Right lung (tissue), 10 donors: ENCODE results near the gene ZFP90. TPM values are rescaled to one million over a fixed set of nuclear protein-coding genes. Genes with fewer than 3 reads are reported as not detected.
"Not testable (repeated sequence)": the region's sequence is repeated elsewhere in the genome, so short reads cannot be mapped to it uniquely, and the experiment has no call there.

Experiments
- DNase-seq, 2 donors: peaks; one replicate each; pipeline ENCODE4 v3.0.0-alpha.2; 2013
- long read RNA-seq, 8 donors: transcript quantifications; one replicate each; lab custom pipeline, GENCODE V29; 2026
- polyA plus RNA-seq, 5 donors: library from polyadenylated mRNA; unstranded; fragments of 120-200 nt; gene quantifications; one replicate each; pipeline versions ENCODE4 v1.2.1 to v1.2.3, GENCODE V29; 2013; ENCODE audit warnings: inconsistent platforms in 1 of 5, low replicate concordance in 1 of 5; ENCODE audit not compliant: insufficient read length in 5 of 5, insufficient read depth in 1 of 5

The ZFP90 gene
- 10 to 100 TPM; 27.5 to 52.9 (median 46.2) TPM for polyA plus RNA-seq
- long read RNA-seq, donor 1, full-length matches to known transcripts: 43 of 43 reads
- long read RNA-seq, donor 1, partial matches to known transcripts: 0 of 43 reads
- long read RNA-seq, donor 1, other reads (novel, unspliced or antisense): 0 of 43 reads
- long read RNA-seq, donor 2, full-length matches to known transcripts: 17 of 17 reads
- long read RNA-seq, donor 2, partial matches to known transcripts: 0 of 17 reads
- long read RNA-seq, donor 2, other reads (novel, unspliced or antisense): 0 of 17 reads
- long read RNA-seq, donor 3, full-length matches to known transcripts: 26 of 26 reads
- long read RNA-seq, donor 3, partial matches to known transcripts: 0 of 26 reads
- long read RNA-seq, donor 3, other reads (novel, unspliced or antisense): 0 of 26 reads
- long read RNA-seq, donor 4, full-length matches to known transcripts: 29 of 29 reads
- long read RNA-seq, donor 4, partial matches to known transcripts: 0 of 29 reads
- long read RNA-seq, donor 4, other reads (novel, unspliced or antisense): 0 of 29 reads
- long read RNA-seq, donor 5, full-length matches to known transcripts: 32 of 32 reads
- long read RNA-seq, donor 5, partial matches to known transcripts: 0 of 32 reads
- long read RNA-seq, donor 5, other reads (novel, unspliced or antisense): 0 of 32 reads
- long read RNA-seq, donor 6, full-length matches to known transcripts: 34 of 34 reads
- long read RNA-seq, donor 6, partial matches to known transcripts: 0 of 34 reads
- long read RNA-seq, donor 6, other reads (novel, unspliced or antisense): 0 of 34 reads
- long read RNA-seq, donor 7, full-length matches to known transcripts: 25 of 25 reads
- long read RNA-seq, donor 7, partial matches to known transcripts: 0 of 25 reads
- long read RNA-seq, donor 7, other reads (novel, unspliced or antisense): 0 of 25 reads
- long read RNA-seq, donor 8, full-length matches to known transcripts: 12 of 12 reads
- long read RNA-seq, donor 8, partial matches to known transcripts: 0 of 12 reads
- long read RNA-seq, donor 8, other reads (novel, unspliced or antisense): 0 of 12 reads

GRCh38 chr16:68538880-68539701, at the start of gene ZFP90:
Gene ZFP90 (plus strand): TSS chr16:68539291. CDS start chr16:68539793, 502 bp downstream.
- DNase-seq: peak; percentile 88 to 89

GRCh38 chr16:68490358-68490757, 48.7 kb upstream of the ZFP90 start:
- no peak for DNase-seq

GRCh38 chr16:68490829-68491575, 48.1 kb upstream of the ZFP90 start:
- DNase-seq: no peak

- no peak for DNase-seq
These were observed 47.5 kb upstream of the ZFP90 start for GRCh38 chr16:68491576-68491950.

- no peak for DNase-seq
These were observed 46.9 kb upstream of the ZFP90 start for GRCh38 chr16:68492151-68492542.

GRCh38 chr16:68492543-68493411, 46.3 kb upstream of the ZFP90 start:
- no peak for DNase-seq

- no peak for DNase-seq
These were observed 45.5 kb upstream of the ZFP90 start for GRCh38 chr16:68493412-68494070.

GRCh38 chr16:68494261-68494660, 44.8 kb upstream of the ZFP90 start:
- DNase-seq: not testable (repeated sequence)

- DNase-seq: no peak
These were observed 42.4 kb upstream of the ZFP90 start for GRCh38 chr16:68496689-68497088.

- peak in 1 of 2 donors; percentile 10 for DNase-seq
These were observed 40.1 kb upstream of the ZFP90 start for GRCh38 chr16:68499006-68499405.

- DNase-seq: no peak
These were observed 35.8 kb upstream of the ZFP90 start for GRCh38 chr16:68503334-68503733.

- DNase-seq: no peak
These were observed 35.0 kb upstream of the ZFP90 start for GRCh38 chr16:68504066-68504465.

- no peak for DNase-seq
These were observed 32.6 kb upstream of the ZFP90 start for GRCh38 chr16:68506331-68507053.

GRCh38 chr16:68508013-68508412, 31.1 kb upstream of the ZFP90 start:
- no peak for DNase-seq

GRCh38 chr16:68508641-68509240, 30.4 kb upstream of the ZFP90 start:
- no peak for DNase-seq

- no peak for DNase-seq
These were observed 29.7 kb upstream of the ZFP90 start for GRCh38 chr16:68509381-68509780.

- DNase-seq: no peak
These were observed 28.3 kb upstream of the ZFP90 start for GRCh38 chr16:68510775-68511174.

GRCh38 chr16:68512183-68512582, 26.9 kb upstream of the ZFP90 start:
- DNase-seq: no peak
